Measurements from ENCODE around the gene PCDHB15.
"Not testable (repeated sequence)": the region's sequence is repeated elsewhere in the genome, so short reads cannot be mapped to it uniquely, and the experiment has no call there.

Gene PCDHB15

DNA sequence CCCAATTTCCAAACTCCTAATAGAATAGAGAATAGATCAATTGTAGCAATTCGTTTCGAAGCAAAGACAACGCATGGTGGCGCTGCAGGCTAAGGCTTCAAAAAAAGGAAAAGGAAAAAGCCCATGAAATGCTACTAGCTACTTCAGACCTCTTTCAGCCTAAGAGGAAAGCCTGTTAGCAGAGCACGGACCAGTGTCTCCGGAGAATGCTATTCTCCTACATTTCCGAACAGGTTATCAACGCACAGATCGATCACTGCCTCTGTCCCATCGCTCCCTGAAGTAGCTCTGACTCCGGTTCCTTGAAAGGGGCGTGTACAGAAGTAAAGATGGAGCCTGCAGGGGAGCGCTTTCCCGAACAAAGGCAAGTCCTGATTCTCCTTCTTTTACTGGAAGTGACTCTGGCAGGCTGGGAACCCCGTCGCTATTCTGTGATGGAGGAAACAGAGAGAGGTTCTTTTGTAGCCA is at the start of gene PCDHB15:
PCDHB15 (plus strand) TSS at position 146 of the 468 bp plus-strand sequence; CDS start at position 330, 184 bp downstream.
- DNase-seq: peak in 1 of 2 experiments; percentile 10

GRCh38 chr5:141196363-141196762 is 48.8 kb upstream of the PCDHB15 start:
- DNase-seq: no peak

- no peak for DNase-seq
Measured at GRCh38 chr5:141199359-141200235, 45.6 kb upstream of the PCDHB15 start, which contains the start of gene PCDHB11. Gene PCDHB11, plus strand, starts transcription at chr5:141199627. Its CDS starts 148 bp downstream, at chr5:141199775.

DNA sequence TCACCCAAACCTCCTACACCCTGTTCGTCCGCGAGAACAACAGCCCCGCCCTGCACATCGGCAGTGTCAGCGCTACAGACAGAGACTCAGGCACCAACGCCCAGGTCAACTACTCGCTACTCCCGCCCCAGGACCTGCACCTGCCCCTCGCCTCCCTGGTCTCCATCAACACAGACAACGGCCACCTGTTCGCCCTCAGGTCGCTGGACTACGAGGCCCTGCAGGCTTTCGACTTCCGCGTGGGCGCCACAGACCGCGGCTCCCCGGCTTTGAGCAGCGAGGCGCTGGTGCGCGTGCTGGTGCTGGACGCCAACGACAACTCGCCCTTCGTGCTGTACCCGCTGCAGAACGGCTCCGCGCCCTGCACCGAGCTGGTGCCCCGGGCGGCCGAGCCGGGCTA is 44.1 kb upstream of the PCDHB15 start:
- not testable (repeated sequence) for DNase-seq

GRCh38 chr5:141201646-141202045 is 43.5 kb upstream of the PCDHB15 start:
- not testable (repeated sequence) for DNase-seq

DNA sequence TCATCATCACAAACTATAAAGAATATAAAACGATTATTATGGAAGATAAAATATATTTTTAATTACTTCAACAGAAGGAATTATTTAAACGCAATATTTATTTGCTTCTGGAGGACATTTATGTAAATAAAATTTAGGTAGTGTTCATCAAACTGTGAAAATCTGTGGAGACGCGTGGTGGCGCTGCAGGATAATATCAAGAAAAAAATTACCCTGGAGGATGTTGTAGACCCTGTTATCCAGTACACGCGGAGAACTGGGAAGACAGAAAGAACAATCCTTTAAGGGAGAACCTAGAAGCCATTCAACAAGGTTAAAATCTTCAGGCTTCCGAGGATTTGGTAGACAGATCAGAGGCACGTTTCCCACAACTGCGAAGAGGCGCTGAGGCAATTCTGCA is 36.7 kb upstream of the PCDHB15 start, which contains the start of gene PCDHB12:
PCDHB12 (plus strand) TSS at position 242 of the 400 bp plus-strand sequence. CDS start 189 bp downstream, outside the sequence.
- DNase-seq: no peak

DNA sequence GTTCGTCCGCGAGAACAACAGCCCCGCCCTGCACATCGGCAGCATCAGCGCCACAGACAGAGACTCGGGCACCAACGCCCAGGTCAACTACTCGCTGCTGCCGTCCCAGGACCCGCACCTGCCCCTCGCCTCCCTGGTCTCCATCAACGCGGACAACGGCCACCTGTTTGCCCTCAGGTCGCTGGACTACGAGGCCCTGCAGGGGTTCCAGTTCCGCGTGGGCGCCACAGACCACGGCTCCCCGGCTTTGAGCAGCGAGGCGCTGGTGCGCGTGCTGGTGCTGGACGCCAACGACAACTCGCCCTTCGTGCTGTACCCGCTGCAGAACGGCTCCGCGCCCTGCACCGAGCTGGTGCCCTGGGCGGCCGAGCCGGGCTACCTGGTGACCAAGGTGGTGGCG is 34.9 kb upstream of the PCDHB15 start:
- DNase-seq: not testable (repeated sequence)

DNA sequence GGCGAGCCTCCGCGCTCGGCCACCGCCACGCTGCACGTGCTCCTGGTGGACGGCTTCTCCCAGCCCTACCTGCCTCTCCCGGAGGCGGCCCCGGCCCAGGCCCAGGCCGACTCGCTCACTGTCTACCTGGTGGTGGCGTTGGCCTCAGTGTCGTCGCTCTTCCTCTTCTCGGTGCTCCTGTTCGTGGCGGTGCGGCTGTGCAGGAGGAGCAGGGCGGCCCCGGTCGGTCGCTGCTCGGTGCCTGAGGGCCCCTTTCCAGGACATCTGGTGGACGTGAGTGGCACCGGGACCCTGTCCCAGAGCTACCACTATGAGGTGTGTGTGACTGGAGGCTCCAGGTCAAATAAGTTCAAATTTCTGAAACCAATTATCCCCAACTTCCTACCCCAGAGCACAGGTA is 34.3 kb upstream of the PCDHB15 start:
- not testable (repeated sequence) for DNase-seq

DNA sequence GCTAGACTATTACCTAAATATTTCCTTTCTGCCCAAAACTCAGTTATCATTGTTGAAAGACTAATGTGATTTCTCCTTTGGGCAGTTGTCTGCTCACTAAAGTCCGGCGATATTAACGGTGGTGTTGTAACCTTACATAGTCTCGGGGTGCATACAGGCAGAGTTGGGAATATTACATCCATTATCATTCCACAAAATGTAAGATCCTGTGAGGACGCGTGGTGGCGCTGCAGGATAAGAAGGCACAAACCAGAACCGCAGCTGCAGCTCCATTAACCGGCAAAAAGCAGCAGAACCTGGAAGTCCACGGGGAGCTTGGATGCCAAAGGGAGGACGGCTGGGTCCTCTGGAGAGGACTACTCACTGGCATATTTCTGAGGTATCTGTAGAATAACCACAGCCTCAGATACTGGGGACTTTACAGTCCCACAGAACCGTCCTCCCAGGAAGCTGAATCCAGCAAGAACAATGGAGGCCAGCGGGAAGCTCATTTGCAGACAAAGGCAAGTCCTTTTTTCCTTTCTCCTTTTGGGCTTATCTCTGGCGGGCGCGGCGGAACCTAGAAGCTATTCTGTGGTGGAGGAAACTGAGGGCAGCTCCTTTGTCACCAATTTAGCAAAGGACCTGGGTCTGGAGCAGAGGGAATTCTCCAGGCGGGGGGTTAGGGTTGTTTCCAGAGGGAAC is 31.4 kb upstream of the PCDHB15 start, which contains the start of gene PCDHB13:
PCDHB13 (plus strand) TSS at position 264 of the 684 bp plus-strand sequence; CDS start at position 469, 205 bp downstream.
- DNase-seq: not testable (repeated sequence)

- DNase-seq: not testable (repeated sequence)
Measured at GRCh38 chr5:141214583-141214982, 30.6 kb upstream of the PCDHB15 start.

- DNase-seq: not testable (repeated sequence)
Measured at GRCh38 chr5:141215504-141215903, 29.7 kb upstream of the PCDHB15 start.

- not testable (repeated sequence) for DNase-seq
Measured at GRCh38 chr5:141216035-141216434, 29.2 kb upstream of the PCDHB15 start.

DNA sequence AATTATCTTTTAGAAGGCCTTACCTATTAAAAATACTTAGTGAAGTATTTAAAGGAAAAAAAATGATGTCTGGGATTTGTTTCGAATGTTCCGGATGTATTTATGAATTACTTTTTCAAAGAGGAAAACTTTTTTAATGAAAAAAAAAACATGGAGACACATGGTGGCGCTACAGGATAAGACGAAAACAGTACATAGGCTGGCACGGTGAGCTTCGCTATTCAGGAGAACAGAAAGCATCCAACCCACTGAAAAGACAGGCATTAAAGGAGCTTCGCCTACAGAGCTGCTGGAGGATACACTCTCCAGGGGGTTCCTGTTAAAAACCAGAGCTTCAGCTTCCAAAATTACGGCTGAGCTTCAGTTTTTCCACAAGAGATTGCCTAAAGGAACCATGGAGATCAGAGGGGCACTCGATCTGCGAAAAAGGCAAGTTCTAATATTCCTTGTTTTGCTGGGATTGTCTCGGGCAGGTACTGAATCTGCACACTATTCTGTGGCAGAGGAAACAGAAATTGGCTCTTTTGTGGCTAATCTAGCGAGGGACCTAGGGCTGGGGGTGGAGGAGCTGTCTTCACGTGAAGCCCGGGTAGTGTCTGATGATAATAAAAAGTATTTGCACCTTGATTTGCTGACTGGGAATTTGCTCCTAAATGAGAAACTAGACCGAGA is 21.9 kb upstream of the PCDHB15 start, which contains the start of gene PCDHB14:
PCDHB14 (plus strand) TSS at position 232 of the 672 bp plus-strand sequence; CDS start at position 395, 163 bp downstream.
- no peak for DNase-seq

DNA sequence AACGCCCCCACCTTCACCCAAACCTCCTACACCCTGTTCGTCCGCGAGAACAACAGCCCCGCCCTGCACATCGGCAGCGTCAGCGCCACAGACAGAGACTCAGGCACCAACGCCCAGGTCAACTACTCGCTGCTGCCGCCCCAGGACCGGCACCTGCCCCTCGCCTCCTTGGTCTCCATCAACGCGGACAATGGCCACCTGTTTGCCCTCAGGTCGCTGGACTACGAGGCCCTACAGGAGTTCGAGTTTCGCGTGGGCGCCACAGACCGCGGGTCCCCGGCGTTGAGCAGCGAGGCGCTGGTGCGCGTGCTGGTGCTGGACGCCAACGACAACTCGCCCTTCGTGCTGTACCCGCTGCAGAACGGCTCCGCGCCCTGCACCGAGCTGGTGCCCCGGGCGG is 20.4 kb upstream of the PCDHB15 start:
- DNase-seq: not testable (repeated sequence)

DNA sequence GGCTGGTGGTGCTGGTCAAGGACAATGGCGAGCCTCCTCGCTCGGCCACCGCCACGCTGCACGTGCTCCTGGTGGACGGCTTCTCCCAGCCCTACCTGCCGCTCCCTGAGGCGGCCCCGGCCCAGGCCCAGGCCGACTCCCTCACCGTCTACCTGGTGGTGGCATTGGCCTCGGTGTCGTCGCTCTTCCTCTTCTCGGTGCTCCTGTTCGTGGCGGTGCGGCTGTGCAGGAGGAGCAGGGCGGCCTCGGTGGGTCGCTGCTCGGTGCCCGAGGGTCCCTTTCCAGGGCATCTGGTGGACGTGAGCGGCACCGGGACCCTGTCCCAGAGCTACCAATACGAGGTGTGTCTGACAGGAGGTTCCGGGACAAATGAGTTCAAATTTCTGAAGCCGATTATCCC is 19.8 kb upstream of the PCDHB15 start:
- DNase-seq: not testable (repeated sequence)

- no peak for DNase-seq
Measured at GRCh38 chr5:141234109-141234667, 11.0 kb upstream of the PCDHB15 start.

DNA sequence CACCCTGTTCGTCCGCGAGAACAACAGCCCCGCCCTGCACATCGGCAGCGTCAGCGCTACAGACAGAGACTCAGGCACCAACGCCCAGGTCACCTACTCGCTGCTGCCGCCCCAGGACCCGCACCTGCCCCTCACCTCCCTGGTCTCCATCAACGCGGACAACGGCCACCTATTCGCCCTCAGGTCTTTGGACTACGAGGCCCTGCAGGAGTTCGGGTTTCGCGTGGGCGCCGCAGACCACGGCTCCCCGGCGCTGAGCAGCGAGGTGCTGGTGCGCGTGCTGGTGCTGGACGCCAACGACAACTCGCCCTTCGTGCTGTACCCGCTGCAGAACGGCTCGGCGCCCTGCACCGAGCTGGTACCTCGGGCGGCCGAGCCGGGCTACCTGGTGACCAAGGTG is 9.3 kb upstream of the PCDHB15 start:
- not testable (repeated sequence) for DNase-seq

- no peak for DNase-seq
Measured at GRCh38 chr5:141236516-141237313, 8.5 kb upstream of the PCDHB15 start.

- no peak for DNase-seq
Measured at GRCh38 chr5:141241496-141241895, 3.7 kb upstream of the PCDHB15 start.

GRCh38 chr5:141246971-141247370 is 1.8 kb downstream of the PCDHB15 start:
- not testable (repeated sequence) for DNase-seq

GRCh38 chr5:141247434-141247833 is 2.2 kb downstream of the PCDHB15 start:
- DNase-seq: not testable (repeated sequence)

Data from activated CD4-positive, alpha-beta T cell treated with anti-CD3 and anti-CD28 coated beads, Interleukin-2, amount 50 U/mL, for 4 hours (primary cell).